ENCODE measurements around the gene NRXN3.
"Not testable (repeated sequence)": the region's sequence is repeated elsewhere in the genome, so short reads cannot be mapped to it uniquely, and the experiment has no call there.

NRXN3 gene

GRCh38 chr14:79080040-79080439 lies 909.9 kb downstream of the NRXN3 start:
- DNase-seq (ENCODE audit: low spot score) = no peak

GRCh38 chr14:79082883-79083282 lies 912.7 kb downstream of the NRXN3 start:
- no peak for DNase-seq (ENCODE audit: low spot score)

DNA sequence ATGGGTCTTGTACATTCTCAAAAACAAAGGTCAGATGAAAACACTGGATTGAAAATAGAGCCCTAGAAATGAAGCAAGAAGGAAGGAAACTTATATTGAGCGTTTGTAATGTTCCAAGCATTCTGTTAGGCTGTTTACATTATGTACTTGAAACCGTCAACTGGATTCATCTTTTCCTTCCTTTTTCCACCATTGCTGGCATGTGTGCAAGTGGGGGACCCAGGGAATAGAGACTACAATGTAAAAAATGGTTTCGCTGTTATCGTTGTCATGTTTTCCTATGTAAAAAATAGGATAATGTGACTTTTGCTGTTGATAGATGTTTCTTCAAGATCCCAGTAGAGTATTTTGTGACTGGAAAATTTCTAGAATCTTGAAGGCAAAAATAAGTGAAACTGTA lies 913.2 kb downstream of the NRXN3 start:
- no peak for DNase-seq (ENCODE audit: low spot score)

GRCh38 chr14:79084861-79085260 lies 914.7 kb downstream of the NRXN3 start:
- no peak for DNase-seq (ENCODE audit: low spot score)

DNA sequence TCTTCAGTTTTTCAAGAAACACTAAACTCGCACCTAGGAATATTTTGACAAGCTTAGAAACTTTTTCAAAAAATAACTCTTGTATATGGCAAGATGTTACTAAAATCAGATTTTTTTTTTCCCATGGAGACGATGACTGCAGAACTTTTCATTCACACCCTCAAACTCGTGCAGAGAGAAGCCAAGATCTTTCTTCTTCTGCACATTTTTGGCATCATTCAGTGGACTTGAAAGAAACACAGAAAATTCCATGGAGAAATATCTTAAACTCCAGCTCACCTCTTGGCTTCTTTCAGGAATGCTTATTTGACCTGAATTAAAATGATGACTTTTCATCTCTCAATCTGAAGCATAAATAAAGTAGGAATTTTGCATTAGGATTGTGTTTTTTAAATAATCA lies 919.4 kb downstream of the NRXN3 start:
- DNase-seq (ENCODE audit: low spot score) = no peak

GRCh38 chr14:79090641-79091180 lies 920.5 kb downstream of the NRXN3 start:
- DNase-seq (ENCODE audit: low spot score) = no peak

DNA sequence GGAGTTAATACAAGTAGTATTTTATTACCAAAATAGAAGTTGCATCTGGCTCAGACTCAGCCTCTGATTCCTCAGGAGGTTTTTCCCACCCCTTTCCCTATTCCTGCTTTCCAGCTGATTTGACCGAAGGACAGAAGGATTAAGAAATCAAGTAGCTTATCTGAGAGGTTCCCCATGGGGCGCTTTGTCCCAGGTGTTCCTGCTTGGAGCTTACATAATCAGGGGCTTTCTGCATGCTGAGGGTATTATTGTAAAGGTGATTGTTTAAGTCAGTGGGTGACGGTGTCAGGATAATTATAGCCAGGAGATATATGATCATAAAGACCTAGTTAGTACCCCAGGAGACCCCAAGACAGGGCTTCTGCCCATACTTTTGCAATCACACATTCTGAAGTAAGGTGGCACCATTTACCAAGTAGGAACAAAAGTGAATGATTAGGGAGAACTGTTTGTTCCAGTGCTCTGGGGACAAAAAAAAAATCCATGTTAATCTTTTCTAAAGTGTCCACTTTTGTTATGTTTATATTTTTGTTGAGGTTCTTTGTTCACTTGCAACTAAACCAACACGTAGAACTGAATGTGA lies 921.3 kb downstream of the NRXN3 start:
- no peak for DNase-seq (ENCODE audit: low spot score)

- no peak for DNase-seq (ENCODE audit: low spot score)
Observed at GRCh38 chr14:79093531-79093930, 923.4 kb downstream of the NRXN3 start.

DNA sequence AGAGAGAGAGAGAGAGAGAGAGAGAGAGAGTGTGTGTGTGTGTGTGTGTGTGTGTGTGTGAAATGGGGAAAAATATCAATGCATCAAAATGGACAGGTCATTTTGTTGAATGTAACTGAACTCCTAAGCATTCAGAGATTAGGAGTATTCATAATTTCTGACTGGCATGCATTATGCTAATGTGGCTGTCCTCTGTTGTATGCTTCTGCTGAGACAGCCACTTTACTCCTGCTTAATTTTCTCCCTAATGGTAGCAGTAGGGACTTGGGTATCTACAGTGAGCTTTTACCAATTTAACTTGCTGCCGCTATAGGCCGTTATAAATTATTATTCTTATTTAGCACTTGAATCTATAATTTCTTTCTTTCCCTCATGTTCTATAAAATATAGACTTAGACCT lies 924.8 kb downstream of the NRXN3 start:
- no peak for DNase-seq (ENCODE audit: low spot score)

DNA sequence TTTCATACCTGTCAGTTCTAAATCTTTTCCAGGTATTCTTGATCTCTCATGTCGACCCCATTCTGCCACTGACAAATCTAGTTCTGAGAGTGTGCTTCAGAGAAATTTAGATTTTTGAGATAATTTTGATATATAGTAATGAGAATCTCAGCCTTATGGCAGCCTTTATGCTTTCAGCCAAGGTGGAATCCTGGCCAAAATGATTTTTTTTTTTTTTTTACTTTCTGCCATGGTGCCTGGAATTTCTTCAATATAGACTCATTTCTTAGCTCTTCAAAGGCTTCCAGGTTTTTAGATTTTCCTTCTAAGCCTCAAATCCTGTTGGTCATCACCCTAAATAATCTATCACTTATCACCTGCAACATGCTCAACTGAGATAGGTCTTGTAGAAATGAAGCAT lies 926.6 kb downstream of the NRXN3 start:
- no peak for DNase-seq (ENCODE audit: low spot score)

DNA sequence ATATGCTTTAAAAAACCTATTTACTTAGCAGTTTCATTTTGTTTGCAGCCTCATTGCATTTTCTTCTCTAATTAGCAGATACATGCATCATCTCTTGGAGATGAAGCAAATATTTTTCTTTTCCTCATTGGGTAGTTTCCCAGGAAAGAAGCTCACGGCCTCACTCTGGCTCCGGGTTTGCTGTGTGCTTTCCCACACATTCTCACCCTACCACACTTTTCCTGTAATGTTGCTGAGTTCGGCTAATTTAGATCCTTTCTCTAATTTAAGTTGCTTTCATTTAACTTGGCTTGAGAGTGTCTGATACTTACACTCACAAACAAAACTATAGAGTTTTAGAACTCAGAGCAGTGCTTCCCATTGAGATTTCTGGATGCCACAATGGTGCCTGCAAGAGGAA lies 928.2 kb downstream of the NRXN3 start:
- no peak for DNase-seq (ENCODE audit: low spot score)

DNA sequence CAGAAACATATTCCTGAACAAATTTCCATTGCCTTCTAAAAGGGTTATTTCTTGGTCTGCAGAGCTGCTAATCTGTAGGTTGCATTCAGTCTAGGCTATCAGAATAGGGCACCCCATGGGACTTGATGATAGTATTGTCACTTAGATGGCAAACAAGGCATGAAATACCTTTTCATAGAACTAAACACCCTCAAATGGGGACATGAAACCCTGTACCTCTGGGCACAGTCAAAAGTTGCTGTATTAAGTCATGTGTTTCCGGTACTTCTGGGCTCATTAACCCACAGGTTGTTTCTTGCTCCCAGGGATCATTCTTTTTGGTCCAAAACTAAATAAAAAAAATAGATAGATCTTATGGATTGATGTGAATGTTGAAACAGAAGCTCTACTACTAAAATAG lies 930.4 kb downstream of the NRXN3 start:
- DNase-seq (ENCODE audit: low spot score) = no peak

DNA sequence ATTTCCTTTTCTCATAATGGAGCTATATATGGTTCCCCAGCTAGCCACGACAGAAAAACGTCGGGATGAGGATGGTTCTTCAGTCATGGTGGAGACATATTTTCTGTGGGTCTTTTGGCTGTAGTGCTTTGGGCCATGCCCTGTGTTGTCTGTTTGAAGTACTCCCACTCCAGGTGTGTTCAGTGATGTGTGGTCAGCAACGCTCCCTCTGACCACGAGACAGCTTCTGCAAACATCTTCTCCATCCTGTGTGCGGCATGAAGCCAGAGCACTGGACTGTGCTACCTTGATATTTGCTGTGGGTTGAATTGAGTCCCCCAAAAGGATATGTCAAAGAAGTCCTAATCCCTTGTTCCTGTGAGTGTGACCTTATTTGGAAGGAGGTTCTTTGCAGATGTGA lies 931.2 kb downstream of the NRXN3 start:
- DNase-seq (ENCODE audit: low spot score) = no peak

DNA sequence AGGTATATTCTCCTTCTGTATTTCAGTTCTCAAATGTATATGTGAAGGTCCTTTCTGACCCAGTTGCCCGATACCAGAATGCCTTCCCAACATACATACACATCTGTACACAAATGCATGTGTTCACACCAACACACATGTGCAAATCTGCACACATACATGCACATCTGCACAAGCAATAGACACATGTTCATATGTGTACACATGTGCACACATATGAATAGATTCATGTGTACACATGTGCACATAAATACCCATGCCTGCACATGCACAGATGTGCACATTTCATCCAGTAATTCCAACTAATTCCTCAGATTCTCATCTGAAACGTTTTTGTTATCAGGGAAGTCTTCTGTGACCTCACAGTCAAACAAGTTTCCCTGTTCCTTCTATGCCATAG lies 933.6 kb downstream of the NRXN3 start:
- DNase-seq (ENCODE audit: low spot score) = no peak

DNA sequence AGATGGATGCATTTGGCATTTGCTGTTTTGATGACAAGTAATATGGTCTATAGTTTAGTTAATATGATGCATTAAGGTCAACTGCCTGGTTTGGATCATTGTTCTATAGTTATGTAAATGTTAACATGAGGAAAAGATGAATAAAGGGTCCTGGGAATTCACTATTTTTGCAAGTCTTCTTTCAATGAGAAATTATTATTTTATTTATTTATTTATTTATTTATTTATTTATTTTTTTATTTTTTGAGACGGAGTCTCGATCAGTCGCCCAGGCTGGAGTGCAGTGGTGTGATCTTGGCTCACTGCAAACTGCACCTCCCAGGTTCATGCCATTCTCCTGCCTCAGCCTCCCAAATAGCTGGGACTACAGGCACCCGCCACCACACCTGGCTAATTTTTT lies 940.4 kb downstream of the NRXN3 start:
- not testable (repeated sequence) for DNase-seq (ENCODE audit: low spot score)

- DNase-seq (ENCODE audit: low spot score) = no peak
Observed at GRCh38 chr14:79111987-79112501, 941.9 kb downstream of the NRXN3 start.

DNA sequence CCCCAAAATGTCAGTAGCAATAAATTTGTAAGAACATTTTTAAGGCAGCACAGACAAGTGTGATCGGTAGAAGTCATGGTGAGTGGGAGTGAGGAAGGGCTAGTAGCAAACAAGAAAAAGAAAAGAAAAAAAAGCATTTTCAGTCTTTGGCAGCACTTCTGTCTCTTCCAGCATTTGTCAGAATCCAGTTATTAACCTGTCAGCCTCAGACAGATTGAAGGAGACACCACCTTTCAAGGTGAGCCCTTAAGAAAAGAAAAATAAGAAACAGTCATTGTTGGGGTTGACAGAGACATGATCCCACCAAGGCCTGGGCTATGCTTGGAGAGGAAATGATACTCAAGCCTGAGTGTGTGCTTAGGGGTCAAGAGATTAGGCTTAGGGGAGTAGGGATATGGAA lies 947.4 kb downstream of the NRXN3 start:
- no peak for DNase-seq (ENCODE audit: low spot score)

DNA sequence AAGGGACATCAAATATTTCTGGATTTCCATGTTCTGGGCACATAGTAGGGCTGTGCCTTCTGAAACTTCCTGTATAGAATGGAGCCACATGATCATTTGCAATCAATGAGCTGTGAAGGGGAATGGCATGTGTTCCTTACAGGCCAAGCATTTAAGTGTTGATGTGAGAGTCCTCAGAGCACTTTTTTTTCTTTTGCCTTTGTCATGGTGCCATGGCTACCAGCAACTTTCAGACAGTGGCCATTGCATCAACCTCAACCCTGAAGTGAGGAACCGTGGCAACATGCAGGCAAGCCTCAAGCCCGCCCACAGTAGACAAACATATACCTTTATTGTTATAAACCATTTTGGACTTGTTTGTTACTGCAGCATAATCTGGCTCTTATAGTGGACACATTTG lies 948.1 kb downstream of the NRXN3 start:
- no peak for DNase-seq (ENCODE audit: low spot score)

DNA sequence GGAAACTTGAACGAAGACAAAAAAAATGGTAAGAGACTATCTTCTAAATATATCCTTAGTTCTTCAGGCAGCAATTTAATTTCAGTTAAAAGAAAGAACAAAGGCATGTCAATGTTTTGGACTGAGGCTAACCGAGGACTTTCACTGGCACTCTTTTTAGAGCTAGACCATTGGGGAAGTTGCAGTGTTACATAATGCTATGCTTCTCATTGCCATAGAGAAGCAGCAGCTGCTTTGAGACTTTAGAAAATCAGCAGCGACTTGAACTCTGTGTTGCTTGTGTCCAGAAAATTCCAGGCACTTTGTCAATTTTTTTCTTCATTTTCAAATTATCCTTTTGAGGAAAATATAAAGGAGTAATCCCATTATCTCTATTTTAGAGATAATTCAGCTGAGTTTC lies 964.2 kb downstream of the NRXN3 start:
- DNase-seq (ENCODE audit: low spot score) = no peak

- DNase-seq (ENCODE audit: low spot score) = no peak
Observed at GRCh38 chr14:79136071-79137044, 966.2 kb downstream of the NRXN3 start.

DNA sequence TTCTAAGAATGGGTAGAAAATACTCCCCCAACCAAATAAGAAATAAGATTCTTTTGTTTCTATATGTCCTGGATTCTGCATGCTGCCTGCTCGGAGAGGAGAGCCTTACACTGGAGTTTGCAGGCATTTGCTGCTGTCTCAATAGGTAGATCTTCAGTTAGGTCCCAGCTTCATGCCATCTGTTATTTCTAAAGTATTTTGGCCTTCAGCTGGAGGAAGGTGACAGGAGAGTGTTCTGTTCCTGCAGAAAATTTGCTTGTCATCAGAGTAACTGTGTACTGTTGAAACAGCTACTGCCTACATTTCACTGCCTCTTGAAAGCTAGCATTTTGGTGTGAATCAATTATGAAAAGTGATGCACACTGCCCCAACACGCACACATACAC lies 966.9 kb downstream of the NRXN3 start:
- no peak for DNase-seq (ENCODE audit: low spot score)

DNA sequence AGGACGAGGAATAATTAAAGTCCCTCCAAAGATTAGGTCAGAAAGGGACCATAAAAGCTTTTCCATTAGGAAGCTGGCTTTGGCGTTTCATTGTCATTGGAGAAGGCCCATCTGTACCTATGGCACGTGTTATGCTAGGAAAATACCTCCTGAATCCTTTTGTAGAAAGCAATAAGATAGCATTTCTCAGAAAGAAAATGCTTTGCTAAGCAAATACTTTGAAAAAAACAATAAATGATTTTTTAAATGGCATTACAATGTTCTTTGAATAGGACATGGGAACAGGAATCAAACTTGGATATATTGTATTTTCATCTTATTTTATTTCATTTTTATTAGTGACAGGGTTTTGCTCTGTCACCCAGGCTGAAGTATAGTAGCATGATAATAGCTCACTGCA lies 967.7 kb downstream of the NRXN3 start:
- no peak for DNase-seq (ENCODE audit: low spot score)

GRCh38 chr14:79144896-79145295 lies 974.7 kb downstream of the NRXN3 start:
- no peak for DNase-seq (ENCODE audit: low spot score)

Data from HuH-7.5 (cell line).